Hepatocyte (in vitro differentiated cells): ENCODE measurements around the gene PTGER2.

Source experiments
- CTCF ChIP-seq: fragments of 200-600 bp; sonication (generic); IDR thresholded peaks from 2 replicates; pipeline ENCODE4 v1.5.1; 2016; ENCODE audit warnings: antibody characterized with exemption, mild to moderate bottlenecking; ENCODE audit not compliant: poor library complexity
- EZH2 ChIP-seq: fragments of 200-600 bp; sonication (generic); IDR thresholded peaks from 2 replicates; pipeline ENCODE4 v1.6.1; 2016; ENCODE audit warnings: antibody characterized with exemption, mild to moderate bottlenecking, borderline replicate concordance

GRCh38 chr14:52307376-52307775 is 6.7 kb upstream of the PTGER2 start:
- no peak for TF ChIP-seq CTCF
- no peak for TF ChIP-seq EZH2
